ENCODE measurements around the gene HMGN4. TPM values are rescaled to one million over a fixed set of nuclear protein-coding genes. Genes with fewer than 3 reads are reported as not detected.
A peak's percentile ranks its signal among the peaks of the same experiment; 100 is the strongest.

HMGN4 gene
- total RNA-seq, 1 experiment from 2014 or later, result 73.8 TPM

- H3K9me3 ChIP-seq (ENCODE audit: control insufficient read depth in 1 of 2, insufficient read depth in 1 of 2, low read depth in 1 of 2, low read length in 2 of 2), result no peaks in the 10 kb centered on the region
- ChIA-PET POLR2A (no interaction called here), CTCF (interaction anchor here (1.4 kb wide), 1 partner anchor 14 kb away, joined by 3 read pairs; no protein-coding TSS in a partner anchor), RAD21 (ENCODE audit: low non-redundant PET in 1 of 2, low total read pairs in 2 of 2, uncharacterized antibody in 2 of 2, unreplicated experiment in 2 of 2) (no interaction called here)
- ATAC-seq, result no peak
- peaks cover 8 to 23% of the 10 kb centered on the region in 2 experiments; a peak in 3 of 4 replicates for H3K4me1 ChIP-seq (ENCODE audit: control insufficient read depth in 1 of 2, insufficient read depth in 2 of 2, low read length in 2 of 2)
- BruUV-seq (replicated peaks), result no TSS peak
- TF ChIP-seq POLR2A (IDR thresholded peaks at IDR 0.05; ENCODE audit: borderline replicate concordance, extremely low read depth, insufficient read depth, insufficient read length) (no peak), ZBTB33 (IDR thresholded peaks at IDR 0.05; ENCODE audit: extremely low read depth, insufficient replicate concordance, low read length) (no peak), FOSL1 (IDR thresholded peaks at IDR 0.05; ENCODE audit: low read depth) (no peak), SRF (IDR thresholded peaks at IDR 0.05; ENCODE audit: low read depth) (no peak), EZH2 (IDR thresholded peaks at IDR 0.05) (no peak), YY1 (IDR thresholded peaks at IDR 0.05; ENCODE audit: extremely low read depth, insufficient replicate concordance, low read depth, low read length) (no peak), CBX3 (IDR thresholded peaks at IDR 0.05; ENCODE audit: low read depth) (no peak), ELF1 (IDR thresholded peaks at IDR 0.05; ENCODE audit: borderline replicate concordance, low read depth) (no peak), ZNF274 (IDR thresholded peaks at IDR 0.05; ENCODE audit: low read depth, low read length) (no peak), SP1 (IDR thresholded peaks at IDR 0.05; ENCODE audit: low read depth) (no peak), CEBPB (IDR thresholded peaks at IDR 0.05; ENCODE audit: low read depth) (no peak), ZFX (IDR thresholded peaks at IDR 0.05) (no peak), MAX (IDR thresholded peaks at IDR 0.05) (no peak), SIN3A (IDR thresholded peaks at IDR 0.05; ENCODE audit: low read depth) (no peak), EGR1 (IDR thresholded peaks at IDR 0.05; ENCODE audit: low read depth) (no peak), RAD21 (IDR thresholded peaks at IDR 0.05; ENCODE audit: low read depth) (no peak), POLR2AphosphoS5 (IDR thresholded peaks at IDR 0.05; ENCODE audit: low read depth, low read length) (no peak), CTCF (IDR thresholded peaks at IDR 0.05 in 2 of 3, conservative IDR thresholded peaks at IDR 0.05 in 1 of 3; ENCODE audit: borderline replicate concordance in 1 of 3, insufficient read depth in 1 of 3, low read depth in 2 of 3, low read length in 2 of 3) (no peak)
- TF ChIP-seq, protein P1, sequence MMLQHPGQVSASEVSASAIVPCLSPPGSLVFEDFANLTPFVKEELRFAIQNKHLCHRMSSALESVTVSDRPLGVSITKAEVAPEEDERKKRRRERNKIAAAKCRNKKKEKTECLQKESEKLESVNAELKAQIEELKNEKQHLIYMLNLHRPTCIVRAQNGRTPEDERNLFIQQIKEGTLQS (IDR thresholded peaks at IDR 0.05), result no peak
- no peak overlapping the region for H3K4me3 ChIP-seq (replicated peaks in 1 of 2; ENCODE audit: low read depth in 1 of 2, low read length in 2 of 2)
- H3K36me3 ChIP-seq (ENCODE audit: control insufficient read depth in 1 of 2, insufficient read depth in 2 of 2, low read length in 2 of 2), result no peaks in the 10 kb centered on the region
- no peak overlapping the region for H3K9ac ChIP-seq (ENCODE audit: low read length)
- no peak overlapping the region for H3K27ac ChIP-seq (ENCODE audit: low read depth, low read length)
- no peaks in the 10 kb centered on the region for H3K79me2 ChIP-seq (ENCODE audit: insufficient read depth, low read length)
- peak overlapping the region; percentile 87 for H2AFZ ChIP-seq (ENCODE audit: low read depth, low read length, poor library complexity, severe bottlenecking)
- H3K4me2 ChIP-seq (ENCODE audit: low read length), result no peak overlapping the region
- H3K27me3 ChIP-seq (ENCODE audit: insufficient read depth, low read length), result no peaks in the 10 kb centered on the region
- H4K20me1 ChIP-seq (ENCODE audit: insufficient read depth), result no peaks in the 10 kb centered on the region
- no peak for DNase-seq (ENCODE audit: low read depth, low spot score)
- intact Hi-C loops (cut with micrococcal nuclease), result no loop called here
- no peaks in the 10 kb centered on the region for H3K9me2 ChIP-seq (ENCODE audit: insufficient read depth)
Observed at GRCh38 chr6:26519359-26519758, 18.8 kb upstream of the HMGN4 start.

Measured in HCT116 (cell line).